Stimulated activated CD8-positive, alpha-beta memory T cell treated with anti-CD3 and anti-CD28 coated beads, Interleukin-15, amount 100 ng/mL, for 48 hours (primary cell): ENCODE measurements around the gene INTS11.

Source experiments
- DNase-seq, 2 donors: peaks; one replicate each; pipeline ENCODE4 v3.0.0-alpha.2; 2020; ENCODE audit warnings: low read depth in 2 of 2

Gene INTS11

DNA sequence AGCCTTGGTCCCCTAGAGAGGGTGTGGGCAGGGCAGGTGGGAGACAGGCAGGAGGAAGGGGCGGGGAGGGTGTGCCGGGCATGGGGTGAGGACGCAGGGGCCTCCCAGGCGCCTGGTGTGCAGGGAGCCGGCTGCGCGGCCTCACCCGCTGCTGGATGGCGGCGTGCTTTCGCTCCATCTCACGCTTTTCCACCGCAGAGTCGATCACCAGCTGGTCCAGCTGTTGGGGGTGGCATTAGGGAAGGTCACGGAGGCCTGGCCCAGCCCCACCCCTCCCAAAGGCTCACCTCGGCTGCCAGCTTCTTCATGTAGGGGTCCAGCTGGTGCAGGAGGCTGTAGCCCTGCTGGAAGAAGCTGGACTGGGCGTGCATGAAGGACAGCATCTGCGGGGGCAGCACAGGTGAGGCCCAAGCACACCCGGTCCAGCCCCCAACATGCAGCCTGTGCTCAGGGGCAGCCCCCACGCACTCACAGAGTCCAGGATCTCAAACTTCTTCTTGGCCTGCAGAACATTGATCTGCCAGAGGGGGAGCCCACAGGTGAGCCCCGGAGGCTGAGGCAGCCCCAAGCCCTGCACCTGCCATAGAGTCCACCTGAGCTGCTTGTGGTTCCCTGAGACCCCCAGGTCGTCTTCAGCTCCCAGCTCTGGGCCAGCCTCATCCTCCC lies 24.6 kb downstream of the INTS11 start:
- no peak for DNase-seq

DNA sequence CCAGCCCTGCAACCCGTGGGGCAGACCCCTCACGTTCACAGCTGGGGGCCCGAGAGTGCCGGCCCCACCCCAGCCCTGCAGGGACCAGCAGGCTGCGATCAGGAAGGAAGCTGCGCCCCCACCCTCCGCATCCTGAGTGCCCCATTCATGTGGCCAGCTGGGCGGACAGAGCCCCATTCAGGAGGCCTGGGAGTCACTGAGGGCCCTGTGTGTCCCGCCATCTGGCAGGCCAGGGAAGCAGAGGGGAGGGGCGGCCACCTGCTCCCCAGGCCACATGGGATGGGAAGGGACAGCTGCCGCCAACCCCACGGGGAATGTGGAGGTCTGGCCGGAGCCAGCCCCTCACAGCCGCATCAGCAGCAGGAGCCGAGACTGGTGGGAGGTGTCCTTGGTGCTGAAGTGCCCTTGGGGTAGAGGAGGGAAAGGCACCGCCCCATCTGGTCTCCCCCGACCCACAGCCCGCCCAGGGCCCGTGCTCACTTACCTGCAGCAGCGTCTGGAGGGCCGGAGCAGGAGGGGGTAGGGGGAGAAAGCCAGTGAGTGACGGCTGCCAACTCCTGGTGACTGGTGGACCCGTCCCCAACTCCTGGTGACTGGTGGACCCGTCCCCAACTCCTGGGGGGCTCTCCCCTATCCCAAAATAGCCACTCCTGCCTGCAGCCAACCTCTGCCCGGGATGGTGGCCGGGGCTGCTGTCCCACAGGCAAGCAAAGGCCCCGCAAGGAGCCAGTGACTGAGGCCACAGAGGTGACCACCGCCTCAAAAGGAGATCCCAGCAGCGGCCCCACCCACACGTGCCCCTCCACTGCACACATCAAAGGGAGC lies 25.4 kb downstream of the INTS11 start:
- no peak for DNase-seq

- DNase-seq = no peak
These were observed 26.5 kb downstream of the INTS11 start for GRCh38 chr1:1297802-1298424.

DNA sequence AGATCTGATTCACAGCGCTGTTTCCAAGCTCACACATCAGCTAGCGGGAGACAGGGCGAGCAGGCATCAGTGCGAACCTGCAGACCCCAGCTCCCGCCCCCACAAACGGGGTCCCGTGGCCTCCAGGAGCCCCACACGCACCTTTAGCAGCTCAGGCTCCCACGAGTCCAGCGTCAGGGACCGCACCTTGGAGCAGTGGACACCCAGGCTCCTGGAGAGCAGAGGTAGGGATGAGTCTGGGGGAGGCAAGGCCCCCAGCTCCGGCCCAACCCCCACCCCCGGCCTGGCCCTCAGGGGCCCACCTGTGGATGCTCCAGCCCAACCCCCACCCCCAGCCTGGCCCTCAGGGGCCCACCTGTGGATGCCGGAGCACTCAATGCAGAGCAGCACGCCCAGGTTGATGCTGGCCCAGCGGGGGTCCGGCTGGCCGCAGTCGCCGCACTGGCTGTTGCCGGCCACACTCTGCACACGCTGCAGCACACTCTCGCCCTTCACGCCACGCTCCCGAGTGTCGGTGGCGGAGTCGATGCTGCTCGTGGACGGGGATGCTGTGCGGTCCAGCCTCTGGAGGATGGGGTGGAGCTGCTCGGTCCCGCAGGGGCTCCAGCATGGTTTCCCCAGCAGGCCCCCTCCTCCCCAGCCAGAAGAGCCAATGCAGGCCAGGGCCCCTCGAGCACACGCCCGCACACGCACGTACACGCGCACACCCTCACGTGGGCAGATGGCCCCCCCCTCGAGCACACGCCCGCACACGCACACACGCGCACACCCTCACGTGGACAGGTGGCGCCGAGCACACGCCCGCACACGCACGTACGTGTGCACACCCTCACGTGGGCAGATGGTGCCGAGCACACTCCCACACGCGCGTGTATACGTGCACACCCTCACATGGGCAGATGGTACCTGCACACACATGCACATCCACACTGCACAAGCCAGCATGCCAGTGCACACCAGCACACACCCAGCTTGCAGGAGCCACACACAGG lies 28.1 kb downstream of the INTS11 start:
- DNase-seq = no peak

- DNase-seq = no peak
These were observed 29.1 kb downstream of the INTS11 start for GRCh38 chr1:1295154-1295923.

GRCh38 chr1:1294250-1294890 lies 30.1 kb downstream of the INTS11 start:
- DNase-seq = no peak

GRCh38 chr1:1293263-1294249 lies 30.9 kb downstream of the INTS11 start:
- no peak for DNase-seq

- DNase-seq = no peak
These were observed 31.6 kb downstream of the INTS11 start for GRCh38 chr1:1292851-1293250.

GRCh38 chr1:1292442-1292779 lies 32.0 kb downstream of the INTS11 start:
- no peak for DNase-seq

DNA sequence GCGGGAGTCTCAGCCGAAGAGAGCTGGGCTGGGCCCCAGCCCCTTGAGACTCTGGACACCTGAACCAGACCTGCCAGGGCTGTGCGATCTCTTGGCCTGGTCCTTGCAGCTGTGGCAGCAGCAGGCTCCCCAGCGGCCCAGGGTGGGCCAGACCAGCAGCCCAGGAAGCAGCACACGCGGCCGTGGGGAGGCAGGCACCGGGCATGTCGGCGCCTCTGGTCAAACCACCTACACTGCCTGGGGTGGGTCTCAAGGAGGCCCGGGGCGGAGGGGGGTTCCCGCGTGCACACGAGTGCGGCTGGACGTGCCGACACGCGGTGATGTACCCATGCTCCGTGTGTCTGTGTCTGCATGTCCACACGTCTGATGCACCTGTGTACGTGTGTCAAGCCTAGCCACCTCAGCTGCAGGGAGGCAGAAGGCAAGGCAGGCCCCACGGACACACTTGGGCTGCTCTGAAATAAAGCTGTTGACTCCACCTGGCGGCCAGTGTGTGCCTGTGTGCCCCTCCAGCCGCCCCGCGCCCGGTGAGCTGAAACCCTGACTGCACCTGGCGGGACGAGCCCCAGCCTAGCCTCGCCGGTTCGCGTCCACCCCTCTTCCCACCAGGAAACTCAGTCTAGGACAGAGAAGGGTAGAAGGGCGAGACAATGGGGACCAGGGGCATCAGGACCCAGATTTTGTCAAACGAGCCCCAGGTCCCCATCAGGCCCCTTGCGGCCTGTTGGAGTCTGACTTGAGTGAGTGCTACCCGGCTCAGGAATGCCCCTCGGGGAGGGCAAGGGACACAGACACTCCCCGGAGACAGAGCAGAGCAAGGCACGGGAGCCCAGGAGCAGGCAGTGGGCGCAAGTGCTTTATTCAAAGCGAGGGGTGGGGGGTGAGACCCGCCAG lies 32.7 kb downstream of the INTS11 start:
- DNase-seq = peak in 1 of 2 donors; percentile 40

DNA sequence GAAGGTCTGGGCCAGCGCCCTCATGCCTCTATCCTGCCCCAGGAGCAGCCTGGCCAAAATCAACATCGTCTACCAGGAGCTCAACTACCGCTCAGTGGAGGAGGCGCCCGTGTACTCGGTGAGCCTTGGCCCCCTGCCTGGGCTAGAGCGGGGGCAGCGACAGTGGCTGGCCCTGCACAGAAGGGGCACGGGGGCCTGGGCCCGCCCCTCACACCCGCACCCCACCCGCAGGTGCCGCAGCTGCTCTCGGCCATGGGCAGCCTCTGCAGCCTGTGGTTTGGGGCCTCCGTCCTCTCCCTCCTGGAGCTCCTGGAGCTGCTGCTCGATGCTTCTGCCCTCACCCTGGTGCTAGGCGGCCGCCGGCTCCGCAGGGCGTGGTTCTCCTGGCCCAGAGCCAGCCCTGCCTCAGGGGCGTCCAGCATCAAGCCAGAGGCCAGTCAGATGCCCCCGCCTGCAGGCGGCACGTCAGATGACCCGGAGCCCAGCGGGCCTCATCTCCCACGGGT lies 33.4 kb downstream of the INTS11 start:
- DNase-seq = no peak

GRCh38 chr1:1290238-1290731 lies 34.2 kb downstream of the INTS11 start:
- DNase-seq = no peak

DNA sequence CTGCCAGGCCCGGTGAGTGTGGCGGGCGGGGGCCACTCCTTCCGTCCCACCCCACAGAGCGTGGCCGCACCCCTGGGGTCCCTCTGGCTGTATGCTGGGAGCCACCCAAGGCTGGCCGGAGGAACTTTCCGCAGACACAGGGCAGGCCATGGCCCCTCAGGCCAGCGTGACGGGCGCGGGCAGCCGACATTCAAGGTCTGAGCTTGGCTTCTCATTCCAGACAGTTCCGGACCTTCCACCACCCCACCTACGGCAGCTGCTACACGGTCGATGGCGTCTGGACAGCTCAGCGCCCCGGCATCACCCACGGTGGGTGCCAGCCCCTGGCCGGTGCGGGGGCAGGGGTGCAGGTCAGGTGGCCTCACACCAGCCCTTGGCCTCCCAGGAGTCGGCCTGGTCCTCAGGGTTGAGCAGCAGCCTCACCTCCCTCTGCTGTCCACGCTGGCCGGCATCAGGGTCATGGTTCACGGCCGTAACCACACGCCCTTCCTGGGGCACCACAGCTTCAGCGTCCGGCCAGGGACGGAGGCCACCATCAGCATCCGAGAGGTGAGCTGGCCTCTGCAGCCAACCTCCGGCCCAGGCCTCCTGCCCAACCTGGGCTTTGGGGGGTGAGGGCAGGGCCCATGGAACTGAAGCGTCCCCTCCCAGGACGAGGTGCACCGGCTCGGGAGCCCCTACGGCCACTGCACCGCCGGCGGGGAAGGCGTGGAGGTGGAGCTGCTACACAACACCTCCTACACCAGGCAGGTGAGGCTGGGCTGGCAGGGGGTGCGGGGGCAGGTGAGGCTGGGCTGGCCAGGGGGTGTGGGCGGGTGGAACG lies 37.0 kb downstream of the INTS11 start:
- DNase-seq = no peak

DNA sequence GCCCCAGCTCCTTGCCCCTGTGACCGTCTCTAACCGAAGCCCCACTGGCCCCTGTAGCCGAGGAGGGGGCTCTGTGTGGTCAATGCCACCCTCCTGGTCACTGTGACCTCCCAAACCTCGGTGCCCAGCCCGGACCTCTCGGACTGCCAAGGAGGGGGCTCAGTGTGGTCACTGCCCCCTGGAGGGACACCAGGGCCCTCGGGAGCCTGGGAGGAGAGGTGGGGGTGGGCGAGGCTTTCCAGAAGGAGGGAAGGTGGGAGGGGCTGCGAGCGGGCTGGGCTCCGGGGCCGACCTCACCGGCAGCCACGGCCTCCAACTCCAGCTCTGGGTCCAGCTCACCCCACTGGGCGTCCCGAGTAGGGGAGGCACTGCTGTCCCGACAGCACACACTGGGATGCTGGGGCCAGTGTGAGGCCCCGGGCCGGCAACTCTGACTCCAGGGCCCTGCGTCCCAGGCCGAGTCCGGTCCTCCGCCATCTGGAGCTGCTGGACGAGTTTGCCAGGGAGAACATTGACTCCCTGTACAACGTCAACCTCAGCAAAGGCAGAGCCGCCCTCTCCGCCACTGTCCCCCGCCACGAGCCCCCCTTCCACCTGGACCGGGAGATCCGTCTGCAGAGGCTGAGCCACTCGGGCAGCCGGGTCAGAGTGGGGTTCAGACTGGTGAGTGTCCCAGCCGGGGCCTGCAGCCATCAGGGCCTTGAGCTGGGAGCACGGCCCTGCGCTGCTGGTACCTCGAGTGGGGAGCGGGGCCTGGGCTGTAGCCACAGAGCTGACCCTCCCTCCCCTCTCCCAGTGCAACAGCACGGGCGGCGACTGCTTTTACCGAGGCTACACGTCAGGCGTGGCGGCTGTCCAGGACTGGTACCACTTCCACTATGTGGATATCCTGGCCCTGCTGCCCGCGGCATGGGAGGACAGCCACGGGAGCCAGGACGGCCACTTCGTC lies 37.9 kb downstream of the INTS11 start:
- no peak for DNase-seq

DNA sequence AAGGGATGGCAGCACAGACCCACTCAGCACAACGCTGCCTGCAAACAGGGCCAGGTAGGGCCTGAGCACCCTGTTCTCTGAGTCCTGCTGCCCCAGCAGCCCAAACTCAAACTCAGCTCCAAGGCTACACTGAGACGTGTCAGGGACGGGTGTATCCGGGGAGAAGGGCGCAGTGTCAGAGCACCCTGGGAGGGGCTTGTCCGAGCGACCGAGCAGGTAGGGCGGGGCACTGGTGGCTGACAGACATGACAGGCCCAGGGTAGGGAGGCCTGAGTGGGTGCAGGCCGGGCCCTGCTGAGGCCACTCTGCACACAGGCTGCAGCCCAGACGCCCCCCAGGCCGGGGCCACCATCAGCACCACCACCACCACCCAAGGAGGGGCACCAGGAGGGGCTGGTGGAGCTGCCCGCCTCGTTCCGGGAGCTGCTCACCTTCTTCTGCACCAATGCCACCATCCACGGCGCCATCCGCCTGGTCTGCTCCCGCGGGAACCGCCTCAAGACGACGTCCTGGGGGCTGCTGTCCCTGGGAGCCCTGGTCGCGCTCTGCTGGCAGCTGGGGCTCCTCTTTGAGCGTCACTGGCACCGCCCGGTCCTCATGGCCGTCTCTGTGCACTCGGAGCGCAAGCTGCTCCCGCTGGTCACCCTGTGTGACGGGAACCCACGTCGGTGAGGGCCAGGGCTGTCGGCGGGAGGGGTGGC lies 38.7 kb downstream of the INTS11 start:
- no peak for DNase-seq
